WTC11 (cell line): Measurements from ENCODE around the gene PLEKHG5. TPM values are rescaled to one million over a fixed set of nuclear protein-coding genes. Genes with fewer than 3 reads are reported as not detected.

Source experiments
- ATAC-seq: fragments of 200-7000 bp; cut with Tn5 transposase; 2 replicates; pipeline ENCODE4 v1.10.0; 2021; ENCODE audit warnings: mild to moderate bottlenecking, moderate library complexity
- Bru-seq: library from RNA; stranded (reverse); fragments of 400-500 nt; gene quantifications from one replicate; lab custom pipeline; 2021; lab: Mats Ljungman, UMichigan
- CTCF ChIA-PET: fragments of 300-600 bp; sonication (Branson Sonifier 250); formaldehyde crosslinking; loops from one replicate; lab custom pipeline; 2021; ENCODE audit warnings: antibody characterized with exemption; lab: Charles Lee
- POLR2A ChIA-PET: fragments of 350-600 bp; sonication (Branson Sonifier 250); formaldehyde crosslinking; loops from one replicate; lab custom pipeline; 2021; ENCODE audit warnings: antibody characterized with exemption; lab: Charles Lee
- DNase-seq: peaks from one replicate; pipeline ENCODE4 v3.0.0; 2021; ENCODE audit warnings: low spot score
- H3K27ac Mint-ChIP-seq: 2 replicates; pipeline ENCODE4 v1.8.0; 2021; ENCODE audit warnings: mixed read lengths
- H3K27me3 Mint-ChIP-seq: 2 replicates; pipeline ENCODE4 v1.8.0; 2021; ENCODE audit warnings: low read depth, mild to moderate bottlenecking, moderate library complexity, mixed read lengths
- H3K36me3 Mint-ChIP-seq: 2 replicates; pipeline ENCODE4 v1.8.0; 2021; ENCODE audit warnings: mixed read lengths
- H3K4me1 Mint-ChIP-seq: 2 replicates; pipeline ENCODE4 v1.8.0; 2022; ENCODE audit warnings: mixed read lengths
- H3K4me3 Mint-ChIP-seq: 2 replicates; pipeline ENCODE4 v1.8.0; 2021; ENCODE audit warnings: mild to moderate bottlenecking, moderate library complexity, mixed read lengths
- H3K9me3 Mint-ChIP-seq: 2 replicates; pipeline ENCODE4 v1.8.0; 2021; ENCODE audit warnings: mixed read lengths
- ERG ChIP-seq: fragments of 250-450 bp; sonication (Bioruptor Pico); IDR thresholded peaks from 2 replicates; pipeline ENCODE4 v1.8.0; 2021; ENCODE audit warnings: mild to moderate bottlenecking
- ETV6 ChIP-seq: sonication (generic); formaldehyde crosslinking; IDR thresholded peaks from 2 replicates; pipeline ENCODE4 v1.8.1; 2022; ENCODE audit warnings: mild to moderate bottlenecking, missing genetic modification reagents
- HMGA2 ChIP-seq: fragments of 250-450 bp; sonication (Bioruptor Pico); IDR thresholded peaks from 2 replicates; pipeline ENCODE4 v1.4.0; 2021; ENCODE audit warnings: mild to moderate bottlenecking, moderate library complexity
- IRF1 ChIP-seq: sonication (generic); formaldehyde crosslinking; IDR thresholded peaks from 2 replicates; pipeline ENCODE4 v1.8.0; 2023; ENCODE audit warnings: missing genetic modification reagents
- IRF2 ChIP-seq: sonication (generic); formaldehyde crosslinking; IDR thresholded peaks from 2 replicates; pipeline ENCODE4 v1.8.0; 2022; ENCODE audit warnings: low read depth, missing genetic modification reagents, borderline replicate concordance
- JAZF1 ChIP-seq: fragments of 250-450 bp; sonication (Bioruptor Pico); IDR thresholded peaks from 2 replicates; pipeline ENCODE4 v1.9.0; 2021; ENCODE audit warnings: moderate library complexity, mild to moderate bottlenecking, inconsistent platforms
- MLX ChIP-seq: sonication (generic); formaldehyde crosslinking; IDR thresholded peaks from 2 replicates; pipeline ENCODE4 v1.8.1; 2023; ENCODE audit warnings: mild to moderate bottlenecking, missing genetic modification reagents, moderate library complexity
- NFYB ChIP-seq: sonication (generic); formaldehyde crosslinking; conservative IDR thresholded peaks from 2 replicates; pipeline ENCODE4 v1.8.0; 2022; ENCODE audit warnings: low read depth, missing genetic modification reagents
- NR2C2 ChIP-seq: sonication (generic); formaldehyde crosslinking; IDR thresholded peaks from 2 replicates; pipeline ENCODE4 v1.8.0; 2022; ENCODE audit warnings: mild to moderate bottlenecking, missing genetic modification reagents
- NR3C1 ChIP-seq: sonication (generic); formaldehyde crosslinking; conservative IDR thresholded peaks from 2 replicates; pipeline ENCODE4 v1.8.1; 2023; ENCODE audit warnings: low read depth, mild to moderate bottlenecking, missing genetic modification reagents
- RORB ChIP-seq: fragments of 250-450 bp; sonication (Bioruptor Pico); IDR thresholded peaks from 2 replicates; pipeline ENCODE4 v1.9.0; 2021; ENCODE audit warnings: mild to moderate bottlenecking
- SMAD4 ChIP-seq: sonication (generic); formaldehyde crosslinking; IDR thresholded peaks from 2 replicates; pipeline ENCODE4 v1.8.0; 2022; ENCODE audit warnings: mild to moderate bottlenecking, missing genetic modification reagents
- STAT6 ChIP-seq: sonication (generic); formaldehyde crosslinking; conservative IDR thresholded peaks from 2 replicates; pipeline ENCODE4 v1.8.1; 2023; ENCODE audit warnings: mild to moderate bottlenecking, low read depth, missing genetic modification reagents, moderate library complexity
- TCF7 ChIP-seq: sonication (generic); formaldehyde crosslinking; IDR thresholded peaks from 2 replicates; pipeline ENCODE4 v1.8.0; 2022; ENCODE audit warnings: mild to moderate bottlenecking, low read depth, missing genetic modification reagents, moderate library complexity
- ZNF263 ChIP-seq: sonication (generic); formaldehyde crosslinking; IDR thresholded peaks from 2 replicates; pipeline ENCODE4 v1.8.1; 2022; ENCODE audit warnings: low read depth, mild to moderate bottlenecking, moderate library complexity, missing genetic modification reagents
- ZNF512 ChIP-seq: sonication (generic); formaldehyde crosslinking; IDR thresholded peaks from 2 replicates; pipeline ENCODE4 v1.8.1; 2022; ENCODE audit warnings: missing genetic modification reagents, borderline replicate concordance
- long read RNA-seq, 3 experiments: library from RNA in 1 of 3; library from capped mRNA in 1 of 3; library from polyadenylated mRNA in 1 of 3; unstranded in 2 of 3; stranded (forward) in 1 of 3; transcript quantifications; one replicate each; pipeline ENCODE4 v2.0.0, GENCODE V29; 2021
- total RNA-seq: library from RNA; stranded (reverse); gene quantifications from 3 replicates; pipeline ENCODE4 v1.2.3, GENCODE V29; 2021
- TF ChIP-seq, protein P1 (sequence below): fragments of 250-450 bp; sonication (Bioruptor Pico); IDR thresholded peaks from 2 replicates; pipeline ENCODE4 v1.9.0; 2021; ENCODE audit warnings: mild to moderate bottlenecking, borderline replicate concordance

PLEKHG5 gene, protein sequence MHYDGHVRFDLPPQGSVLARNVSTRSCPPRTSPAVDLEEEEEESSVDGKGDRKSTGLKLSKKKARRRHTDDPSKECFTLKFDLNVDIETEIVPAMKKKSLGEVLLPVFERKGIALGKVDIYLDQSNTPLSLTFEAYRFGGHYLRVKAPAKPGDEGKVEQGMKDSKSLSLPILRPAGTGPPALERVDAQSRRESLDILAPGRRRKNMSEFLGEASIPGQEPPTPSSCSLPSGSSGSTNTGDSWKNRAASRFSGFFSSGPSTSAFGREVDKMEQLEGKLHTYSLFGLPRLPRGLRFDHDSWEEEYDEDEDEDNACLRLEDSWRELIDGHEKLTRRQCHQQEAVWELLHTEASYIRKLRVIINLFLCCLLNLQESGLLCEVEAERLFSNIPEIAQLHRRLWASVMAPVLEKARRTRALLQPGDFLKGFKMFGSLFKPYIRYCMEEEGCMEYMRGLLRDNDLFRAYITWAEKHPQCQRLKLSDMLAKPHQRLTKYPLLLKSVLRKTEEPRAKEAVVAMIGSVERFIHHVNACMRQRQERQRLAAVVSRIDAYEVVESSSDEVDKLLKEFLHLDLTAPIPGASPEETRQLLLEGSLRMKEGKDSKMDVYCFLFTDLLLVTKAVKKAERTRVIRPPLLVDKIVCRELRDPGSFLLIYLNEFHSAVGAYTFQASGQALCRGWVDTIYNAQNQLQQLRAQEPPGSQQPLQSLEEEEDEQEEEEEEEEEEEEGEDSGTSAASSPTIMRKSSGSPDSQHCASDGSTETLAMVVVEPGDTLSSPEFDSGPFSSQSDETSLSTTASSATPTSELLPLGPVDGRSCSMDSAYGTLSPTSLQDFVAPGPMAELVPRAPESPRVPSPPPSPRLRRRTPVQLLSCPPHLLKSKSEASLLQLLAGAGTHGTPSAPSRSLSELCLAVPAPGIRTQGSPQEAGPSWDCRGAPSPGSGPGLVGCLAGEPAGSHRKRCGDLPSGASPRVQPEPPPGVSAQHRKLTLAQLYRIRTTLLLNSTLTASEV
- total RNA-seq: 27.5 to 32.0 TPM (median 30.8 TPM) in 3 replicates
- Bru-seq, nascent RNA: percentile 41 among the genes with signal in this experiment
- long read RNA-seq, experiment 1, full-length matches to known transcripts: 14 of 65 reads
- long read RNA-seq, experiment 1, partial matches to known transcripts: 29 of 65 reads
- long read RNA-seq, experiment 1, other reads (novel, unspliced or antisense): 22 of 65 reads
- long read RNA-seq, experiment 2, full-length matches to known transcripts: 2 of 26 reads
- long read RNA-seq, experiment 2, partial matches to known transcripts: 17 of 26 reads
- long read RNA-seq, experiment 2, other reads (novel, unspliced or antisense): 7 of 26 reads
- long read RNA-seq, experiment 3: 0 reads

DNA sequence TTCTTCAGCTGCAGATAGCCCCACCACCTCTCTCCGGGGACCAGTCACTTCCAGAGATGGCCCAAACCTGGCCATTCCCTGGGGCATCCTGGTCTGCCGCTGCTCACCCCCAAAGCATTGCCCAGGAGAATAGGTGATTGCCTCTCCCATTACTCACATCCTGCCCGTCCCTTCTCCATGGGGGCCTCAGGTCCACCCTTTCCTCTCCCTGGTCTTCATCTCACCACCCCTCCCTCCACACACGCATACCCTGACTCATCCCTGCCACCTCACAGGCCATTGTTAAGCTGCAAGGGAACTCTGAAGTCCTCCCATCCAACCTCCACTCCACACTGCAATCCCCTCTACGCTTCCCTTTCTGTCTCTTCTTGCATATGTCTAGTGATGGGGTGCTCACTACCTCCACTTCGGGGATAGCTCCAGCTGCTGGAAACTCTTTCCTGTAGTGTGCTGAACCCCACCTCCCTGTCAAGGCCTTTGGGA lies at the start of gene PLEKHG5:
Gene PLEKHG5, minus strand, starts transcription at position 188 of the 483 bp plus-strand sequence. CDS start 14,096 bp downstream, outside the sequence.
- CTCF ChIA-PET: interaction anchor here (0.7 to 10.3 kb wide), 13 partner anchors 10 to 155 kb away, joined by 3 to 179 read pairs (median 7); partner anchors contain the start of gene ZBTB48
- DNase-seq (no peak), ATAC-seq (no peak)

DNA sequence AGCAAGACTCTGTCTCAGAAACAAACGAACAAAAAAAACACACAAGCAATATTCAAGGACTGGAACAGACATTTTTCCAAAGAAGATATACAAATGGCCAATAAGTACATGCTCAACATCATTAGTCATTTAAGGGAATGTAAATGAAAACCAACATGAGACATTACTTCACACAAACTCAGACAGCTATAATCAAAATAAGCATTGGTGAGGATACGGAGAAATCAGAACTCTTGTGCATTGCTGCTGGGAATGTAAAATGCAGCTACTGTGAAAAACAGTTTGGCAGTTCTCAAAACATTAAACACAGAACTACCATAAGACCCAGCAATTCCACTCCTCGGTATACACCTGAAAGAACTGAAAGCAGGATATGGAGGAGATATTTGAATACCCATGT lies 47.5 kb upstream of the PLEKHG5 start:
- DNase-seq (no peak), ATAC-seq (no peak)
- Mint-ChIP-seq H3K4me1 (no peaks in the 10 kb centered on the region), H3K4me3 (no peak overlapping the region), H3K36me3 (peaks cover 39% of the 10 kb centered on the region), H3K27me3 (no peaks in the 10 kb centered on the region), H3K27ac (no peak overlapping the region), H3K9me3 (no peaks in the 10 kb centered on the region)
- POLR2A ChIA-PET: no interaction called here
- CTCF ChIA-PET: interaction anchor here (1.0 to 1.1 kb wide), 2 partner anchors 14 to 116 kb away, joined by 3 read pairs; no protein-coding TSS in a partner anchor
- TF ChIP-seq NFYB: no peak
- no peak for TF ChIP-seq STAT6 (CRISPR knock-in tag)
- TF ChIP-seq JAZF1 (CRISPR knock-in tag): no peak
- TF ChIP-seq RORB (CRISPR knock-in tag): no peak
- TF ChIP-seq MLX: no peak
- TF ChIP-seq, protein P1, sequence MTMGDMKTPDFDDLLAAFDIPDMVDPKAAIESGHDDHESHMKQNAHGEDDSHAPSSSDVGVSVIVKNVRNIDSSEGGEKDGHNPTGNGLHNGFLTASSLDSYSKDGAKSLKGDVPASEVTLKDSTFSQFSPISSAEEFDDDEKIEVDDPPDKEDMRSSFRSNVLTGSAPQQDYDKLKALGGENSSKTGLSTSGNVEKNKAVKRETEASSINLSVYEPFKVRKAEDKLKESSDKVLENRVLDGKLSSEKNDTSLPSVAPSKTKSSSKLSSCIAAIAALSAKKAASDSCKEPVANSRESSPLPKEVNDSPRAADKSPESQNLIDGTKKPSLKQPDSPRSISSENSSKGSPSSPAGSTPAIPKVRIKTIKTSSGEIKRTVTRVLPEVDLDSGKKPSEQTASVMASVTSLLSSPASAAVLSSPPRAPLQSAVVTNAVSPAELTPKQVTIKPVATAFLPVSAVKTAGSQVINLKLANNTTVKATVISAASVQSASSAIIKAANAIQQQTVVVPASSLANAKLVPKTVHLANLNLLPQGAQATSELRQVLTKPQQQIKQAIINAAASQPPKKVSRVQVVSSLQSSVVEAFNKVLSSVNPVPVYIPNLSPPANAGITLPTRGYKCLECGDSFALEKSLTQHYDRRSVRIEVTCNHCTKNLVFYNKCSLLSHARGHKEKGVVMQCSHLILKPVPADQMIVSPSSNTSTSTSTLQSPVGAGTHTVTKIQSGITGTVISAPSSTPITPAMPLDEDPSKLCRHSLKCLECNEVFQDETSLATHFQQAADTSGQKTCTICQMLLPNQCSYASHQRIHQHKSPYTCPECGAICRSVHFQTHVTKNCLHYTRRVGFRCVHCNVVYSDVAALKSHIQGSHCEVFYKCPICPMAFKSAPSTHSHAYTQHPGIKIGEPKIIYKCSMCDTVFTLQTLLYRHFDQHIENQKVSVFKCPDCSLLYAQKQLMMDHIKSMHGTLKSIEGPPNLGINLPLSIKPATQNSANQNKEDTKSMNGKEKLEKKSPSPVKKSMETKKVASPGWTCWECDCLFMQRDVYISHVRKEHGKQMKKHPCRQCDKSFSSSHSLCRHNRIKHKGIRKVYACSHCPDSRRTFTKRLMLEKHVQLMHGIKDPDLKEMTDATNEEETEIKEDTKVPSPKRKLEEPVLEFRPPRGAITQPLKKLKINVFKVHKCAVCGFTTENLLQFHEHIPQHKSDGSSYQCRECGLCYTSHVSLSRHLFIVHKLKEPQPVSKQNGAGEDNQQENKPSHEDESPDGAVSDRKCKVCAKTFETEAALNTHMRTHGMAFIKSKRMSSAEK (CRISPR knock-in tag): no peak
- TF ChIP-seq IRF1 (CRISPR knock-in tag): no peak
- TF ChIP-seq IRF2 (CRISPR knock-in tag): no peak
- no peak for TF ChIP-seq NR2C2 (CRISPR knock-in tag)
- TF ChIP-seq SMAD4 (CRISPR knock-in tag): no peak
- no peak for TF ChIP-seq NR3C1
- no peak for TF ChIP-seq HMGA2 (CRISPR knock-in tag)
- no peak for TF ChIP-seq ETV6 (CRISPR knock-in tag)
- TF ChIP-seq ZNF512 (CRISPR knock-in tag): no peak

More for the DNA sequence above, at the start of gene PLEKHG5:
- Mint-ChIP-seq H3K27ac (peak within 1 kb of the TSS; percentile 77), H3K36me3 (no peaks in the 10 kb centered on the region), H3K27me3 (peaks cover 12% of the 10 kb centered on the region), H3K4me1 (peaks cover 36% of the 10 kb centered on the region), H3K4me3 (peak within 1 kb of the TSS; percentile 77), H3K9me3 (no peaks in the 10 kb centered on the region)
- TF ChIP-seq TCF7: no peak
- TF ChIP-seq ERG: no peak
- TF ChIP-seq ZNF263 (CRISPR knock-in tag): peak; percentile 73; the same call in 1 of the 2 replicates
- POLR2A ChIA-PET: no interaction called here
